ENCODE data around the gene KAZALD1. TPM values are rescaled to one million over a fixed set of nuclear protein-coding genes. Genes with fewer than 3 reads are reported as not detected.

The KAZALD1 gene
- total and polyA plus RNA-seq, 7 donors, result 1.5 to 10.7 (median 3.1) TPM

DNA sequence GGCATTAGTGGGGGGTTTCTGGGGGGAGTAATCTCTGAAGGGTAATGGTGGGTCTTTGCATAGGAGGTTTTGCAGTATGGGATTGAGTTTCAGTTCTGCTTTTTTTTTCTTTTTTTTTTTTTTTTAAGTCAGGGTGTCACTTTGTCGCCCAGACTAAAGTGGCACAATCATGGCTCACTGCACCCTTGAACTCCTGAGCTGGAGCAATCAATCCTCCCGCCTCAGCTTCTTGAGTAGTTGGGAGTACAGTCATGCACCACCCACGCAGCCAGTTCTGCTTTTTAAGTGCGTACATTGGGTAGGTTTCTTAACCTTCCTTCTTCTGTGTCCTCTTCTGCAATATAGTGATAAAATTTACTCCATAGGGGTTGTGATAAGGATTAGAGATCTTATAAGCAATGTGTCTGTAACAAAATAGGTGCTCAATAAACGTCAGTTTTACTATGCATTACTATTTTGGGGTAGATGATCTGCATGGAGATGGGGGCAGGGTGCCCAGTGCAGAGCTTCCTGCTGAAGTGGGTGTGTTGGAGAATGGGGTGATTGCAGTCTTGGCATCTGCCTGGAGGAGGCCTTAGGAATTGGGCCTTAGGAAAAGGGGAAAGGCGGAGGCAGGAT, 9.6 kb downstream of the KAZALD1 start:
- Histone ChIP-seq H3K4me3 (no peak overlapping the region), H3K27me3 (ENCODE audit: insufficient read depth in 3 of 3, low read length in 2 of 3) (peaks cover 0 to 61% (median 9%) of the 10 kb centered on the region in 3 donors), H3K27ac (no peak overlapping the region), H3K9me3 (no peaks in the 10 kb centered on the region), H3K4me1 (peaks cover 11% of the 10 kb centered on the region), H3K36me3 (ENCODE audit: insufficient read depth in 1 of 2, low read depth in 1 of 2) (no peaks in the 10 kb centered on the region)
- DNase-seq (no peak), ATAC-seq (no peak)
- intact Hi-C loops (cut with DNase I), result loop anchor here in 1 of 2 donors (5.0 kb wide), 1 partner anchor 34 kb away; no protein-coding TSS in a partner anchor
- 76 to 81% (median 79%) methylated on average over 6 of the region's 6 CpGs for WGBS, 3 donors
- TF ChIP-seq CTCF (IDR thresholded peaks at IDR 0.05), result no peak

DNA sequence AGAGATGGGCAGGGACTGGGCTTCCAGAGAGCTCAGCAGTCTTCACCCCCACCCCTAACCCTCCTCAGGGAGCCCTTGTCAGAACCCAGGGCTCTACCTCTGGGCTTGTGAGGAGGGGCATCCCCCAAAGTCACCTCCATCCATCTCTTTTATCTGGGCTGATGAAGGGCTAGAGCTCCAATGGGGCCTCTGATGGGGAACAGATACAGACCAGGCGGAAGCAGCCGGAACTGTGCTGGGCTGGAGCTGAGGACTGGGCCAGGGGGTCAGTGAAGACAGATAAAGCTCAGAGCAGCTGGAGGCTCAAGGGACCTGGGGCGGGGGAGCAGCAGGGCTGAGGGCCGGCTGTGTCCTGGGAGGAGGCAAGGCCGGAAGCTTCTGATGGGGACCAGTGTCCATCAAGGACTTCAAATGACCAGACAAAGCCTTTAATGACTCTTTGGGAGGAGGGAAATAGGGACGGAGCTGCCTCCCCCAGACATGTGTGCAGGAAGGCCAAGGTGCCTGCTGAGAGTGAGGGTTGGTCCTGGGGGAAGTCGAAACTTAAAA, 10.2 kb downstream of the KAZALD1 start:
- Histone ChIP-seq H3K27ac (no peak overlapping the region), H3K36me3 (ENCODE audit: insufficient read depth in 1 of 2, low read depth in 1 of 2) (no peaks in the 10 kb centered on the region), H3K27me3 (ENCODE audit: insufficient read depth in 3 of 3, low read length in 2 of 3) (peaks cover 0 to 61% (median 9%) of the 10 kb centered on the region in 3 donors), H3K4me3 (no peak overlapping the region), H3K9me3 (no peaks in the 10 kb centered on the region), H3K4me1 (peaks cover 6% of the 10 kb centered on the region)
- intact Hi-C loops (cut with DNase I), result loop anchor here in 1 of 2 donors (5.0 kb wide), 1 partner anchor 35 kb away; no protein-coding TSS in a partner anchor
- TF ChIP-seq CTCF (IDR thresholded peaks at IDR 0.05), result no peak
- 53 to 60% (median 58%) methylated on average over 7 of the region's 7 CpGs for WGBS, 3 donors
- no peak for ATAC-seq
- no peak for DNase-seq

- no peak for DNase-seq
- Histone ChIP-seq H3K9me3 (no peaks in the 10 kb centered on the region), H3K36me3 (ENCODE audit: insufficient read depth in 1 of 2, low read depth in 1 of 2) (no peaks in the 10 kb centered on the region), H3K27ac (no peak overlapping the region), H3K27me3 (ENCODE audit: insufficient read depth in 3 of 3, low read length in 2 of 3) (peaks cover 0 to 61% (median 9%) of the 10 kb centered on the region in 3 donors), H3K4me3 (no peak overlapping the region), H3K4me1 (no peaks in the 10 kb centered on the region)
- TF ChIP-seq CTCF (IDR thresholded peaks at IDR 0.05), result no peak
- ATAC-seq, result no peak
- intact Hi-C loops (cut with DNase I), result loop anchor here in 1 of 2 donors (5.0 kb wide), 1 partner anchor 36 kb away; no protein-coding TSS in a partner anchor
- 59 to 66% (median 60%) methylated on average over 9 of the region's 9 CpGs for WGBS, 3 donors
Measured at GRCh38 chr10:101072923-101073322, 11.1 kb downstream of the KAZALD1 start.

DNA sequence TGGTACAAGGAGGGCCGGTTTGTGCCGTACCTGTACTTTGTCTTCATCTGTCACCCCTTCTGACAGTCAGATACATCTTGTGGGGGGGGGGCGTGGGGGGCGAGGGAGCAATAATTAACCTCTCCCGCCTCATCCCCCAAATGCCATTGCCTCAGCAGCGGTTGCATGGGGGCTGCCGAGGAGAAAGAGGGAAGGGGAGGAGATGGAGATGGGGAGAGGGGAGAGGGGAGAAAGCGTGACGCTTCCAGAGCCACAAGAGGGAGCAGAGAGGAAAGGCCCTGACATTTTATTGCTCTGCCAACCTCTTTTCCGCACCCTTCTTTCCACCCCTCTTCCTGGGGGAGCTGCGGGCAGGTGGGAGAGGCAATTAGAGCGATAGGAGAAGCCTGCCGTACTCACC, 11.8 kb downstream of the KAZALD1 start:
- no peak overlapping the region for H3K27ac ChIP-seq
- no peak for ATAC-seq
- peaks cover 0 to 65% (median 9%) of the 10 kb centered on the region in 3 donors for H3K27me3 ChIP-seq (ENCODE audit: insufficient read depth in 3 of 3, low read length in 2 of 3)

More for the DNA sequence above, 11.8 kb downstream of the KAZALD1 start:
- WGBS, 3 donors, result 8 to 21% (median 14%) methylated on average over 13 of the region's 13 CpGs
- no peak overlapping the region for H3K4me3 ChIP-seq
- no peak for DNase-seq
- H3K36me3 ChIP-seq (ENCODE audit: insufficient read depth in 1 of 2, low read depth in 1 of 2), result no peaks in the 10 kb centered on the region
- TF ChIP-seq CTCF (IDR thresholded peaks at IDR 0.05), result no peak
- intact Hi-C loops (cut with DNase I), result loop anchor here in 1 of 2 donors (5.0 kb wide), 1 partner anchor 36 kb away; no protein-coding TSS in a partner anchor
- H3K9me3 ChIP-seq, result no peaks in the 10 kb centered on the region
- no peaks in the 10 kb centered on the region for H3K4me1 ChIP-seq

Data from psoas muscle (tissue), 8 donors.